Calu3 (cell line): ENCODE data around the gene FMNL1. TPM values are rescaled to one million over a fixed set of nuclear protein-coding genes. Genes with fewer than 3 reads are reported as not detected.

Experiments
- BruUV-seq: library from RNA; stranded (reverse); fragments of 400-500 nt; replicated peaks from 2 replicates; lab custom pipeline; 2021; lab: Mats Ljungman, UMichigan
- CTCF ChIA-PET: fragments of 300-600 bp; sonication (Branson Sonifier 250); formaldehyde crosslinking; loops from one replicate; lab custom pipeline; 2022; ENCODE audit warnings: antibody characterized with exemption; lab: Charles Lee
- DNase-seq: peaks from one replicate; pipeline ENCODE4 v3.0.0; 2022
- H3K27ac Mint-ChIP-seq: one replicate; pipeline ENCODE4 v1.8.0; 2022; ENCODE audit warnings: mixed read lengths; ENCODE audit not compliant: unreplicated experiment
- H3K27me3 Mint-ChIP-seq: one replicate; pipeline ENCODE4 v1.8.0; 2022; ENCODE audit warnings: mixed read lengths; ENCODE audit not compliant: unreplicated experiment
- H3K36me3 Mint-ChIP-seq: one replicate; pipeline ENCODE4 v1.8.0; 2022; ENCODE audit warnings: mild to moderate bottlenecking, moderate library complexity, mixed read lengths; ENCODE audit not compliant: insufficient read depth, unreplicated experiment
- H3K4me1 Mint-ChIP-seq: one replicate; pipeline ENCODE4 v1.8.0; 2022; ENCODE audit warnings: mild to moderate bottlenecking, low read depth, mixed read lengths; ENCODE audit not compliant: unreplicated experiment
- H3K4me3 Mint-ChIP-seq: one replicate; pipeline ENCODE4 v1.8.0; 2022; ENCODE audit warnings: mild to moderate bottlenecking, low read depth, moderate library complexity, mixed read lengths; ENCODE audit not compliant: unreplicated experiment
- H3K9me3 Mint-ChIP-seq: one replicate; pipeline ENCODE4 v1.8.0; 2022; ENCODE audit warnings: low read depth, mixed read lengths; ENCODE audit not compliant: unreplicated experiment
- intact Hi-C: fragments of 100-400 bp; cut with micrococcal nuclease; formaldehyde crosslinking; loops from one replicate; pipeline ENCODE4 v1.10.0; 2022; ENCODE audit not compliant: unreplicated experiment
- total RNA-seq: library from RNA; stranded (reverse); gene quantifications from 2 replicates; pipeline ENCODE4 v1.2.3, GENCODE V29; 2022
- TF ChIP-seq, protein P1 (sequence below): fragments of 200-600 bp; IDR thresholded peaks from one replicate; pipeline ENCODE4 v1.8.0; 2022; ENCODE audit warnings: antibody characterized with exemption; ENCODE audit not compliant: unreplicated experiment

Gene FMNL1
- total RNA-seq, 1 experiment from 2014 or later: 9.6 TPM

DNA sequence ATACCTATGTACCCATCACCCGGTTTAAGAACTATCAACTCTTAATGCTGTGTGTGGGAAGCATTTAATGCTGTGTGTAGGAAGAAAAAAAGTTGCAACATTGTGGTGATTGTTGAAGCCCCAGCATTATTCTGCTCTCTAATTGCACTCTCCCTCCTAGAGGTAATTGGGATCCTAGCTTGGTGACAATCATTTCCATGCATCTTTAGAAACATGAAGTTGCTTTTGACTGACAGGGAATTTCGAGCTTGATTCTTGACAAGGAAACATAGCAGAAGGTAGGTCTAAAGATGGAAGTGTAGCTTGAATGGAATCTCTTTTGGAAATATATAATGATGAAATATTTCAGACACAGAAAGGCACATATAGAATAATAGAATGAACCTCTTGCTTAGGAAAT is 32.7 kb upstream of the FMNL1 start:
- no peak for DNase-seq
- peaks cover 58% of the 10 kb centered on the region for H3K4me1 Mint-ChIP-seq
- no TSS peak for BruUV-seq
- CTCF ChIA-PET: interaction anchor here (0.7 to 1.1 kb wide), 2 partner anchors 13 to 54 kb away, joined by 4 to 5 read pairs; partner anchors contain the start of gene ACBD4
- H3K27ac Mint-ChIP-seq: no peak overlapping the region
- H3K4me3 Mint-ChIP-seq: no peak overlapping the region
- no peaks in the 10 kb centered on the region for H3K27me3 Mint-ChIP-seq
- H3K36me3 Mint-ChIP-seq: peaks cover 19% of the 10 kb centered on the region
- intact Hi-C loops: no loop called here
- no peaks in the 10 kb centered on the region for H3K9me3 Mint-ChIP-seq
- TF ChIP-seq, protein P1, sequence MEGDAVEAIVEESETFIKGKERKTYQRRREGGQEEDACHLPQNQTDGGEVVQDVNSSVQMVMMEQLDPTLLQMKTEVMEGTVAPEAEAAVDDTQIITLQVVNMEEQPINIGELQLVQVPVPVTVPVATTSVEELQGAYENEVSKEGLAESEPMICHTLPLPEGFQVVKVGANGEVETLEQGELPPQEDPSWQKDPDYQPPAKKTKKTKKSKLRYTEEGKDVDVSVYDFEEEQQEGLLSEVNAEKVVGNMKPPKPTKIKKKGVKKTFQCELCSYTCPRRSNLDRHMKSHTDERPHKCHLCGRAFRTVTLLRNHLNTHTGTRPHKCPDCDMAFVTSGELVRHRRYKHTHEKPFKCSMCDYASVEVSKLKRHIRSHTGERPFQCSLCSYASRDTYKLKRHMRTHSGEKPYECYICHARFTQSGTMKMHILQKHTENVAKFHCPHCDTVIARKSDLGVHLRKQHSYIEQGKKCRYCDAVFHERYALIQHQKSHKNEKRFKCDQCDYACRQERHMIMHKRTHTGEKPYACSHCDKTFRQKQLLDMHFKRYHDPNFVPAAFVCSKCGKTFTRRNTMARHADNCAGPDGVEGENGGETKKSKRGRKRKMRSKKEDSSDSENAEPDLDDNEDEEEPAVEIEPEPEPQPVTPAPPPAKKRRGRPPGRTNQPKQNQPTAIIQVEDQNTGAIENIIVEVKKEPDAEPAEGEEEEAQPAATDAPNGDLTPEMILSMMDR: no peak

GRCh38 chr17:45190503-45191255 is 31.0 kb upstream of the FMNL1 start:
- TF ChIP-seq, protein P1: no peak
- CTCF ChIA-PET: interaction anchor here (0.8 to 2.4 kb wide), 5 partner anchors 8 to 55 kb away, joined by 5 to 13 read pairs (median 7); partner anchors contain the start of genes ACBD4 and HEXIM1
- intact Hi-C loops: no loop called here
- BruUV-seq: no TSS peak
- Mint-ChIP-seq H3K36me3 (peaks cover 19% of the 10 kb centered on the region), H3K4me1 (peaks cover 53% of the 10 kb centered on the region), H3K27me3 (no peaks in the 10 kb centered on the region), H3K27ac (peak overlapping the region; percentile 73), H3K4me3 (no peak overlapping the region), H3K9me3 (no peaks in the 10 kb centered on the region)
- DNase-seq: peak; percentile 28

- intact Hi-C loops: no loop called here
- BruUV-seq: no TSS peak
- TF ChIP-seq, protein P1: no peak
- CTCF ChIA-PET: interaction anchor here (0.7 to 7.4 kb wide), 3 partner anchors 34 to 60 kb away, joined by 3 to 253 read pairs (median 30); partner anchors contain the start of genes ACBD4 and HEXIM1
- no peak overlapping the region for H3K4me3 Mint-ChIP-seq
- peaks cover 20% of the 10 kb centered on the region for H3K36me3 Mint-ChIP-seq
- no peaks in the 10 kb centered on the region for H3K27me3 Mint-ChIP-seq
- H3K27ac Mint-ChIP-seq: no peak overlapping the region
- no peak for DNase-seq
- H3K9me3 Mint-ChIP-seq: no peaks in the 10 kb centered on the region
- peaks cover 43% of the 10 kb centered on the region for H3K4me1 Mint-ChIP-seq
Measured at GRCh38 chr17:45195424-45195823, 26.3 kb upstream of the FMNL1 start.

- Mint-ChIP-seq H3K27me3 (no peaks in the 10 kb centered on the region), H3K4me3 (no peak overlapping the region), H3K27ac (peak overlapping the region; percentile 86), H3K9me3 (no peaks in the 10 kb centered on the region), H3K4me1 (peaks cover 32% of the 10 kb centered on the region), H3K36me3 (peaks cover 20% of the 10 kb centered on the region)
- intact Hi-C loops: loop anchor here (2.0 kb wide), 1 partner anchor 24 kb away; no protein-coding TSS in a partner anchor
- TF ChIP-seq, protein P1: no peak
- BruUV-seq: no TSS peak
- CTCF ChIA-PET: interaction anchor here (0.9 to 7.4 kb wide), 9 partner anchors 21 to 61 kb away, joined by 4 to 253 read pairs (median 8); partner anchors contain the start of genes ACBD4, HEXIM1 and HEXIM2
- DNase-seq: no peak
Measured at GRCh38 chr17:45197108-45197507, 24.6 kb upstream of the FMNL1 start.
